Loucy (cell line): Measurements from ENCODE around the gene HAGH.

Experiments used
- CTCF ChIP-seq: fragments of 200-600 bp; sonication (generic); conservative IDR thresholded peaks from 2 replicates; pipeline ENCODE4 v1.5.1; 2014; ENCODE audit warnings: mild to moderate bottlenecking, antibody characterized with exemption, low read length
- EZH2phosphoT487 ChIP-seq: fragments of 200-600 bp; IDR thresholded peaks from 2 replicates; pipeline ENCODE4 v1.6.1; 2018; ENCODE audit warnings: antibody characterized with exemption, mild to moderate bottlenecking, moderate library complexity, borderline replicate concordance

GRCh38 chr16:1865902-1866690, 39.5 kb upstream of the HAGH start:
- no peak for TF ChIP-seq CTCF
- no peak for TF ChIP-seq EZH2phosphoT487
